ENCODE results near the gene IMPA2.

- TF ChIP-seq CTCF (conservative IDR thresholded peaks at IDR 0.05), result no peak
- no peak for TF ChIP-seq ZFX (IDR thresholded peaks at IDR 0.05)
Measured at GRCh38 chr18:12009581-12010140, 28.4 kb downstream of the IMPA2 start.

Measured in C4-2B (cell line).